T-helper 2 cell (primary cell): ENCODE results near the gene FAM118A.

Experiments
- DNase-seq, 5 experiments: peaks; one replicate each; pipeline versions ENCODE4 v3.0.0 to v3.0.0-alpha.2; 2012 to 2022

The FAM118A gene

GRCh38 chr22:45389546-45389945, 79.8 kb downstream of the FAM118A start:
- DNase-seq, result no peak
